GOT3 (cell line): ENCODE results near the gene PRL.

Source experiments
- DNase-seq: peaks from one replicate; lab custom pipeline; 2025; ENCODE audit warnings: mixed read lengths; lab: John Stamatoyannopoulos, UW

PRL gene

DNA sequence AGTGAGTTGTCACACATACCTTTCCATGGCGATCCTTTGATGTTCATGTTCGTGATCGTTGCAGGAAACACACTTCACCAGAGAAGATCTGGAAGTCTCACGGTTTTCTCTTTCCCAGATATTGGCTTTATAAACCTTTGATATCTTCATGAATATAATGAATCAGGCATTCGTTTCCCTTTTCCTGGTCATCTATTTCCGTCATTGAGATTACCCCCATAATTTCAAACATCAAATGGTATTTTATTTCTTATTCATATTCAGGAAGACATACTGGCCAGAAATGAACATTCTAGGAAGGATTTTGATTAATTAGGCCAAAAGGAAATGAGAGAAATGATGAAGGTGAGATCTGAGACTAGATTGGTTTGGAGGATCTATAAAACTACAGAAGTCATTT is at the start of gene PRL:
Gene PRL, minus strand, starts transcription at position 101 of the 400 bp plus-strand sequence. Its CDS starts 54 bp downstream, at position 47.
- DNase-seq: no peak

DNA sequence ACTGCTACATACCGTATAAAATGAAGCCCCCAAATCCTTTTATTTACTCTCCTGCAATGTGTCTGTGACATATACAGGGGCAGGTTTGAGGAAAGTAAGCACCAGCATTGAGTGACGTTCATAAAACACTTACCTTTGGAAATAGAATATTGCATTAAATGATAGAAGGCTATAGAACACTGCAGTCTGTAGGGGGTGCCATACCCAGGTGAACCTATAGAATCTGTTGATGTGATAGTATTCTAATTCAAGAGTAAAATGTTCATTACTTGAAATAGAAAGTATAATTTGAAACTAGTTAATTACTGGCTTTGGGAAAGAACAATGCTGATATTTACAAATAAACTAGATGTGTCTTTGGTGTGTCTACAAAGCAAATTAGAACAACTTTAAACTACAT is 47.0 kb upstream of the PRL start:
- no peak for DNase-seq

DNA sequence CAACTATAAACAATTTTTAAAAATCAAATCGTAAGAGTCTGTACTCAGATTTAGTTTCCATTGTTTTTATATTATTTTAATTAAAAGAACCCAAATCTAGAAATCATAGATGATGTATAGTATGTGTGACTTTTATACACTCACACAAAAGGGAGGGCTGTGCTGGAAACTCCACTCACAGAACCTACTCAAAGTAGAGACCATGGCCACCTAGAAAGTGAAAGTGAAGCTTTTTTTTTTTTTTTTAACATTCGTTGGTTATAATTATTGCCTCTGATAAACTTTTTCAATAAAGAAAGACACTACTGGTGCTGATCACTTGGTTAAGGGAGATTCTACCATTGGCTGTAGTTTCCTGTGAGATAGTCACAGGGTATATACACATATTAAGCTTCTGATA is 37.9 kb upstream of the PRL start:
- DNase-seq: no peak

DNA sequence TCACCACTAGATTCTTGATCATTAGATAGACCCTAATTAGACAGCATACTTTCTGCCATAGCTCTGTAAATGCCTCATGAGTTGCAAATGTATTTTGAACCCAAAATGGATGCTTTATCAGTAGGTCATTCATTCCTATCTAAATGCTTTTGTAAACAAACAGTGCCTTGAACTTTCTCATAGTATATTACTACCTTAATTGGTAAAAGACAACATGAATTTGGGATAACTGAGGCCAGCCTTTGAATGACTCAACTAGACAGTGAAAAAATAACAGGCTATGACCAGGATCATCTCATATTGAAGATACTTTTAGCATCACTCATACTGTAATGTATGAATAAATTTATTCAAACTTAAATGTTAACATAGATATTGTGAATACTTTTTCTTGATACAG is 37.0 kb upstream of the PRL start:
- no peak for DNase-seq

DNA sequence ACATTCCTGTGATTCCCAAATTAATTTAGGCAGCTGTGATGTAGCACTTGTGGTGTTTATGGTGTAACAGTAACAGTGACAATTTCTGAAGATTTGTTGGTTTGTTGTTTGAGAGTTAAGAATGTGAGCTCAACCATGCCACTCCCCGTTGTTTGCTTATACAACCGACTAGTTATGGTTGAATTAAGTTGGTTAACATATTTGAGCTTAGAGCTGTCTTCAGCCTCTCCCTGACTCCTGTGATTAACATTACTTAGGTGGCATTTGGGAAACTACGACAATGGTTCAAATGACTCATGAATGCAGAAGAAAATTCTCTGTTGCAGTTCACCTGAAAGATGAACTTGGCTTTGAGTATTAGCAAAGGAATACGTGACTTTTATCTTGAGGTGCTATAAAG is 35.9 kb upstream of the PRL start:
- no peak for DNase-seq

DNA sequence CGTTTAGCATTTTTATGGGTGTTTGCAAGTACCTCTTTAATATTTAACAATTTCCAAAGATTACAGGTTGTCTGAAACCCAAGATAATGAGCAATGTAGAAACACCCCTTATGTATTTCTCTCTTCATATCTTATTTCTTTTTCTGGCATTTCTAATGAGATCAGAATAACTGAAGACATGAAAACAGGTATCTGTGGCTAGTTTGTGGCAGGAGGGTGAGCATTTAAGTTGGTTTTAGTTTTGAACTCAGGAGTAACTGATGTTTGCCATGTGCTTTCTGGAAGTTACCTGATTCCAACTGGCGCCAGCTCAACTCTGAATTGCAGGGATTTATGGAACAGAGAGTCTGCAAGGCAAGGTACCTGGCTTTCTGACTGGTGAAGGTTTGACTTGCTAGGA is 35.4 kb upstream of the PRL start:
- DNase-seq: no peak

DNA sequence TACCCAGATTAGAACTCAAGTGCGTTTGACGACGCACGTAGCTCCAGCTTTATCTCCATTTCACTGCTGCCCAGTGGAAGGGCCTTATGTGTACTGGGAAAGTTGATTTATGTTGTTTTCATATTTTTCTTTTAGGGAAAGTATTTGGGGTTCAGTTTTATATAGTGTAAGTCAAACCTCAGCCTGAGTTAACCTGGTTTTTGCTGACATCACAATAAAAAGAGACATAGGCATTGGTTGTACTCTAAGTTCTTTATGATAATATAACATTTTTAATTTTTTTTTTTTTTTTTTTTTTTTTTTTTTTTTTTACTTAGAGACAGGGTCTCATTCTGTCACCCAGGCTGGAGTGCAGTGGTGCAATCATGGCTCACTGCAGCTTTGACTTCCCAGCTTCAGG is 34.1 kb upstream of the PRL start:
- no peak for DNase-seq

DNA sequence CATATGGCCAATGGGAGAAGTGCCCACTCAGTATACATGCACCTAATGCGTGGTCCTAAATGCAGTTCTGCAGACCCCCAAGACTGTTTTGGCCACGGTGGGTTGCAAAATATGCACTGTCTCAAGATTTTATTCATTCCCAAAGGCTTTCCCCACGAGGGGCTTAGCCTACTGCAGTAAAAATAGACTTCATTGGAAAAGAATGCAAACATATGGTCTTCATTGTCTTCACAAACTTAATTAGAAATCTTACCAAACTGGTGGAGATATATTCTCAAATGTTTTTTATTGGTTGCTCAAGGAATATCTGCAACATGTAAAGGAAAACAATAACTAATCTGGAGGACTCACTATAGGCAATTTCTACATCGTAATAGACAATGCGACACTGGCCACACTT is 31.6 kb upstream of the PRL start:
- DNase-seq: no peak

DNA sequence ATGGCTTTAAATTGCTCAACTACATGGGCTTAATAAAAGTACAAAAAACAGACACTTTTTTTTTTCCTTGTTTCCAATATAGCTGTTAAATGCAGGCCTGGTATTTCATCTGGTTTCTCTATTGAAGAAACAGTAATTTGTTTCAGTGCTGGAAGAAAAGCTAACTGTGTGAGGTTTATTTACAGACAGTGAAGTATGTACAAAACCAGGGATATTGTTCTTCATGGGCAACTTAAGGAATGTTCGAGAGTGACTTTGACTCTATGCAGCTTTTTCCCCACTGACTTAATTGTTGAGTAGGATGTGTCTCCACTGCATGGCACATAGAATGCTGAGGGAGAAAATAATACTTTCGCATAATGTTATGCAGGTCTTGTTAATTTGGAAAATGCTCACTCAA is 31.0 kb upstream of the PRL start:
- no peak for DNase-seq

DNA sequence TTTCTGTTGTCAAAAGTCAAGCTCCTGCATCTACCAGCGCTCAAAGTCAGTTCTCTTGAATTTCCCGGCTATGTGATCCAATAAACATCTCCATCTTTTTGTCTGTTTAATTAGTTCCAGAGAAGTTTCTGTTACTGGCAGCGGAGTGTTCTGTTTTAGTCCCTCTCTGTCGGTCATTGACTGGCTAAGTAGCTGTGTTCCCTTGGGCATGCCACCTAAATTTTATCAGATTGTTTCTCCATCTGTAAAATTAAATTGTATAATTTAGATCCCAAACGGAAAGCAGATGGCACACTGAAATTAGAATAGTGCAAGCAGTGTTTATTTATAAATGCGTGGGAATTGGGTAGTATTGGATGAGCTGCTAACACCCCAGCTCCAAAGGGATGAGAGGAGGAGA is 29.7 kb upstream of the PRL start:
- no peak for DNase-seq

DNA sequence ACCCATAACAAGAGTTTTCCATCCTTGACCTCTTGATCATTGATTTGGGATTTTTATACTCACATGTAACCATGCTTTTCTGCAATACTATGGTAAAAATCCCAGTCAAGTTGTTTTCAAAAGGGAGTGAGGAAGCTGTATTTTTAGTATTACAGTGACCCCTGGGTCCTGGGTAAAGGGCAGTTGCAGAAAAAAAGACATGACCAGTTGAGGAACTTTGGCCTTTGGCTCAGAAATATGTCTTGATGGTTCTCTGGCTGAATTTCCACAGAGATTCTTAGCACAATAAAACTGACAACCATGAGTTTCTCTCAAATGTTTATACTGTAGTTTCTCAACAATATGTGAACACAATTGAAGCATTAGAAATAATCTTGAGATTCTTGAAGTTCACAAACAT is 28.6 kb upstream of the PRL start:
- no peak for DNase-seq

DNA sequence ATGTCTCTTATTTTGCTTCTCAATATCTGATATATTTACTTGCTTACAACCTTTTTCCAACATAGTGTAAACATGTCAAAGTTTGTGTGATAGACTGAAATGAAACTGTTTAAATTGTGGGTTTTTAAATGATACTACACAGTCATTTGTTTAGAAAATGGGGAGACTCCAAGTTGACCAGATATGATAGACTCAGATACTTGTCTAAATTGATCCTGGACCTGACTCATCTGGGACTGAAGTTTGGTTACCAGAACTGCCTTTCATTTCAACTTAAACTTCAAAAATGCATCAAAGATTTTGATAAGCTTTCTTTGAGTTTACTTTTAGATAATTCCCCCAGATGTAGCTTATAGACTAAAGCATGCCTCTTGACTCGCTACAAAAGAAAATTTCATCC is 27.0 kb upstream of the PRL start:
- DNase-seq: no peak

DNA sequence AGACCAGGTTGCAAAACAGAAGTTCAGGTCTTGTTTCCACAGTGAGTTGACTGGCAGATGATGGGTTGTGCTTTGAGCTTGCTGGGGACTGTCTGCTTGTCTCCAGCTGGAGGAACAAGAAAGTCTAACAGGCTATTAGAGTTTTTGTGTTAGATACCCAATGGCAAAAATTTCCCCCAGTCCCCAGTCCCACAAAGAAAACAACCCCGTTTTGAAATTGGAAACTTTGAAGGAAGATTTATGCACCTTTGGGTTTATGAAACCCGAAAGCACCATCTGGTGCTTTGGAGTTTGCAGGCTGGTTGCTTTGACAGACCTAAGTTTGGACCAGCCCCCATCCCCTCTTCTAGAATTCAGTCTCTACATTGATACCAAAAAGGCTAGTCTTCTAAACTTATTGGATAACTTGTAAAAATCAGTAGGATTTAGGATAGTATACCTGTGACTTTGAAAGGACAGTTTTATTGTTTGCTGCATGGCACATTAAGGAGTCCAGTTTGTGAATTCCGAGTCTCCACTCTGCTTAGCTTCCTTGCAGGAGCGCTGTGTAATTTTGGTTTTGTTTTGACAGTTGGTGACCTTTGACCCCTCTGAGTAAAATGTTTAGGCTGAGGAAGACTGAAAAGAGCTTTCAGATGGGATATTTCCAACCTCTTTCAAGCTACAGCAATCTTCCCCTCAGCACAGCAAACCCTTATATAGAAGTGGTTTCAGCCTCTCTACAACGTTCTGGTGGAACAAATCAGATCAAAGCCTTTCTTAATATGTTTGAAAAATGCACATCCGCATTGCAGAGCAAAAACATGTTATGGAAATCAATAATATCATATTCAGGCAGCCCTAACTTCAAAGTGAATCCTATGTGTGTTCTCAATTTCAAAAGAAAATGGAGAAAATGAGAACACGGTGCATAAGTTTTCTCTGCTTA is 25.5 kb upstream of the PRL start:
- DNase-seq: no peak

DNA sequence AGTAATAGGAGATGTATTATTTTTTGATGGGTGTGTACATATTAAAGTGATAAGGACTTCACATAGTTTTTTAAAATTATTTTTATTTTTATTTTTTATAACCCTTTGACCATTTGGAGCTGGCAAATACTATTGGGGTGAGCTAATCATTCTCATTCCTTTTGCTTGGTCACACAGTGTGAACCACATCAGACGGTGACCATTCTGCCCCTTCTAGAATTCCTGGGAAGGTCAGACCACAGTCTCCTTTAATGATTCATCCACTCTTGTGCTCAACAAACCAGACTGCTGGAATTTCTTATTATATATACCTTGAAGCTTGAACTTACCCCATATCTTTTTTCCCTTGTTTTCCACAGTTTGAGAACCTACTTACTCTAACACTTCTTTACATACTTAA is 23.9 kb upstream of the PRL start:
- peak; percentile 6 for DNase-seq

DNA sequence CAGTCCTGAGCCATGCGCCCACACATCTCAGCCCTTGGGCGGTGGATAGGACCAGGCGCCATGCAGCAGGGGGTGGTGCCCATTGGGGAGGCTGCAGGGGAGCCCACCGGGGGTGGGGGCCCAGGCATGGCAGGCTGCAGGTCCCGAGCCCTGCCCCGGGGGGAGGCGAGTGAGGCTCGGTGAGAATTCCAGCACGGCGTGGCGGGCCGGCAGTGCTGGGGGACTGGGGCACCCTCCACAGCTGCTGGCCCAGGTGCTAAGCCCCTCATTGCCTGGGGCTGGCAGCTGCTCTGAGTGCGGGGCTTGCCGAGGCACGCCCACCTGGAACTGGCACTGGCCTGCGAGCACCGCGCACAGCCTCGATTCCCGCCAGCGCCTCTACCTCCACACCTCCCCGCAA is 21.6 kb upstream of the PRL start:
- DNase-seq: no peak

DNA sequence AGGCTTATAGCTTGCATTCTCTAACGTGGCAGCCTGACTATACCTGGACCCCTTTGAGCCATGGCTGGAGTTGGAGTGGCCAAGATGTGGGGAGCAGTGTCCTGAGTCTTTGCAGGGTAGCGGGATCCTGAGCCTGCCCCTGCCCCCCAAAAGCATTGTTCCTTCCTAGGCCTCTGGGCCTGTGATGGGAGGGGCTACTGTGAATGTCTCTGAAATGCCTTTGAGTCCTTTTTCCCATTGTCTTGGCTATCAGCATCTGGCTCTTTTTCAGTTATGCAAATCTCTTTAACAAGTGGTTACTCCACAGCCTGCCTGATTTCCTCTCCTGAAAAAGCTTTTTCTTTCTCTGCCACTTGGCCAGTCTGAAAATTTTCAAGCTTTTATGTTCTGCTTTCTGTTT is 17.0 kb upstream of the PRL start:
- DNase-seq: no peak

DNA sequence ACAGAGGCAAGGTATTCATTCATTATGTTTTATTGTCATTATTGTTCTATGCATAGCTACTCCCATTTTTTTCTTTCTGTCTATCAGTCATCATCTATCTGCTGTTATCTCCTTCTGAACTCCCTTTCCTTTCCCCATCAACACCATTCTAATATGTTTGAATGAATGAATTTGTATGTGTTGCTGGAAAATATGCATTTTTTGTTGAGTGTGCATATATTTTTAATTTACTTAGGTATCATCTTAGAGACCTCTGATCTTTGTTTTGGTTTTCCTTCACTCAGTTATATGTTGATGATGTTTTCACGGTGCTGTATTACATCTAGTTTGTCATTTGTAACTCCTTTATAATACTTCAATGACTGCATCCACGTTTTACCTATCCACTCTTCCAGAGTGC is 12.1 kb upstream of the PRL start:
- DNase-seq: no peak

DNA sequence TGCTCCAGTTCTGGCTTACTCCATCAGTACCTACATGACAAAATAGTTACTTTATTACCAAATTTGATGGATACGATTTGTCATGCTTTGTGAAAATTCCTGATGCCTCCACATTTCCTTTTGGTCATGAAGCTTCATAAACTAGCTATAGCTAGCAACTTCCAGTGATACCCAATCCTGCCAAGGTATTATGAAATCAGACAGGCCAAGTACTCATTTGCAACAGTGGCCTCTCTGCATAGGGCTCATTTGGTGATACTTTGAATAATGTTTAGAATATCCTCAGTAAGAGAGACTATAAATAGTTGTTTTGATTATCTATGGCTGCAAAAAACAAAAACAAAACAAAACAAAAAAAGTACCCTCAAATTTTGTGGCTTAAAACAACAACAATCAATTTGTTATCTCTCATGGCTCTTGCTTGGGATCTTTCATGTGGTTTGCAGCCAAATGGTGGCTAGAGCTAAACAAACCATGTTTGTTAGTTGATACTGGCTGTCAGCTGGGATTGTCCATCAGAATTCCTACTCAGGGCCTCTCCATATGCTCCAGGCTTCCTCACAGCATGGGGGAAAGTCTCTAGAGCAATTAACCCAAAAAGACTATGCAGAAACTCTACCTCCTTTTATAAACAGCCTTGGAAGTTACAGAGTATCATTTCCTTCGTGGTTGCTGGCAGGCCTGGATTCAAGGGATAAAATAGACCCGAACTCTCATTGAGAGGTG is 10.1 kb upstream of the PRL start:
- no peak for DNase-seq

DNA sequence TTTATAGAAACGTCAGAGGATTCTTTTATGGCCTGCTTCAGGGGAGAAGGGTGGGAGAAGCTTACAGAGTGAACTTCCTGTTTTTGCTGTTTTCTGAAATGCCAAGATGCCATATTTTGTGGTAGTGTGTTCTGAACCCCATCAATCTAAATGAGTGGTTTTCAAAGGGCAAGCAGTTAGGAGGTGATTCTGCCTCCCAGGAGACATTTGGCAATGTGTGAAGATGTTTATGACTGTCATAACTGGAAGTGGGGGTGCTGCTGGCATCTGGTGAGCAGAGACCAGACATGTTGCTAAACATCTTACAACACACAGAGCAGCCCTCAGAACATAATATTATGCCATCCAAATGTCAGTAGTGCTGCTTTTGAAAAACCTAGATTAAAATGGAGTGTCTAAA is 6.0 kb upstream of the PRL start:
- no peak for DNase-seq

DNA sequence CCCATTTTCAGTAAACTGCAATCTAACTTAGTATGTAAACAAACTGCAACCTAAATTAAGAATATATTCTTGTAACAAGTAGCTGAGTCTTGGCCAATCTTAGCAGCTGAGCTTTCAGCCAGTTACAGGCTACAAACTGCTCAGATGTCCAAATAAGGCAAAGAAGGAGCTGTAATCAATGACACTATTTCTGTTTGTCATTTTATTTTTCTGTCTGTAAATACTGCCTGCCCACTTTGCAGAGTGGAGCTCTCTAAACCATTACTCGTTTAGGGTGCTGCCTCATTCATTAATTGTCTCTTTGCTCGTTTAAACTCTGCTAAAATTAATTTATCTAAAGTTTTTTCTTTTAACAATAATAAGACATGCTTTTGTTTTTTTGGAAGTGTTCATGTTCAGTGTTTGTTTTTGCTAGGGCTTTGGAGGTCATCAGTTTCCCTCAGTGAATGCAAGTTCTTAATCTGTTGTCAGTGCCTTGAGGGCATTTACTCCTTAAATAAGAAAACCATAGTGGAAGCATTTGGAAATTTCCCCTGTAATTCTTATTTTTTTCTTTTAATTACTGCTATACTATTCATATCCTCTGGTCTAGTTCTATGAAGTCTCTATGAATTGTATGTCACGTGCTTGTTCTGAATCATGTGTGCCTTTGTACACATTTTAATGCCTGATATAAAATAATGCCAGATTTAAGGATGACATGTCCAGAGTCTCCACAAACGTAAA is 3.6 kb upstream of the PRL start:
- DNase-seq: no peak

DNA sequence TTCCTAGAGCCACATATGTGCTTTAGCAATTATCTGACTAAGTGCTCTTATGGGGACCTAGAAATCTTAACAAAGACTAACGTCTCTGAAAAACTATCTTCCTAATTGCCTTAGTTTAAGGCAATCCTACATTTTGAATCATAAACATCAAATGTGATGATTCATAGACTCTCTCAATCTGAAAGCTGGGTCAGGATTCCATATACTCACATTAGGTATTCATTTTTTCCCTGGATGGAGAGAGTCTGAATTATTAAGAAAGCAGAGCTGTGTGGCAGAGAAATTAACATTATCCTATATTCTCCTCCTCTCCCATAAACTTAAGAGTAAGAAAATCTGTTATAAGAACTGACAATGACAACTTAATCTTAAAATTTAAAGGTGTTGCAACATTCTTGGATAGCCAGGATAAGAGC is 1.6 kb upstream of the PRL start:
- DNase-seq: no peak

DNA sequence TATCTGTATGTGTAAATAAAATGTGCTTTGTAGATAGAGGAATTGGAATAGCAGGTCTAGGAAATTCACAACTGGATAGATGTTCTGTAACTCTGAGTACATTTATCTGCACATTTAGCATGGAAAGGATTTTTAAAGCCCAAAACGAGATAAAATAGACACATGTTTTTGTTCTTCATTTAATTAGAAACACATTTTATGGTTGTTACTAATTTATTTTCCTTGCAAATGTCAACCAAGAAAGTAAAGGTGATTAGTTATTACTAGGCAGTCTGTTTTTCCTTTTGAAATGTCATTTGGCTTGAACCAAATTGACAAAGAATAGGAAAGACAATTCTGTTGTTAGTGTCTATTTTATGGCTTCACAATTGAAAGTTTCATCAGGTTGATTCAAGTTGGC is 769 bp downstream of the PRL start:
- no peak for DNase-seq

DNA sequence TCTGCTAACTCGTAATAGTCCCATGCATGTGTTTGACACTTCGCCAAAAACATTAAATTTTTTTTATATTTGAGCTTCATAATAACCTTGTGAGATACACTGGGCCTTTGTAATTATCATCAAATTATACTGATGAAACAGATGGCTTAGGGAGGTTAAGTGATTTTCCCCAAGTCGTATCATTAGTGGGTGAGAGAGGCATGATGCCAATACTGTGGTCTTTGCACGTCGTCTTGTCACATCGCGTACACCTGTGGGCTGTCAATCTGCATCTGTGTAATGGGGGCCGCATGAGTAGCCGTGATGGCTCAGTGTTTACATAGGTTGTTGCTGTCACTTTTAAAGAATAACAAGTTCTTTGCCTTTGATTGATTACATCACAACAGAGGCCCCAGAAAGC is 1.7 kb downstream of the PRL start:
- no peak for DNase-seq
